CD4-positive, alpha-beta T cell treated with Interleukin-21 for 1 hour (primary cell): ENCODE data around the gene NMT1.
A peak's percentile ranks its signal among the peaks of the same experiment; 100 is the strongest.
"Not testable (repeated sequence)": the region's sequence is repeated elsewhere in the genome, so short reads cannot be mapped to it uniquely, and the experiment has no call there.

Source experiments
- DNase-seq: peaks from one replicate; pipeline ENCODE4 v3.0.0-alpha.2; 2020

NMT1 gene

DNA sequence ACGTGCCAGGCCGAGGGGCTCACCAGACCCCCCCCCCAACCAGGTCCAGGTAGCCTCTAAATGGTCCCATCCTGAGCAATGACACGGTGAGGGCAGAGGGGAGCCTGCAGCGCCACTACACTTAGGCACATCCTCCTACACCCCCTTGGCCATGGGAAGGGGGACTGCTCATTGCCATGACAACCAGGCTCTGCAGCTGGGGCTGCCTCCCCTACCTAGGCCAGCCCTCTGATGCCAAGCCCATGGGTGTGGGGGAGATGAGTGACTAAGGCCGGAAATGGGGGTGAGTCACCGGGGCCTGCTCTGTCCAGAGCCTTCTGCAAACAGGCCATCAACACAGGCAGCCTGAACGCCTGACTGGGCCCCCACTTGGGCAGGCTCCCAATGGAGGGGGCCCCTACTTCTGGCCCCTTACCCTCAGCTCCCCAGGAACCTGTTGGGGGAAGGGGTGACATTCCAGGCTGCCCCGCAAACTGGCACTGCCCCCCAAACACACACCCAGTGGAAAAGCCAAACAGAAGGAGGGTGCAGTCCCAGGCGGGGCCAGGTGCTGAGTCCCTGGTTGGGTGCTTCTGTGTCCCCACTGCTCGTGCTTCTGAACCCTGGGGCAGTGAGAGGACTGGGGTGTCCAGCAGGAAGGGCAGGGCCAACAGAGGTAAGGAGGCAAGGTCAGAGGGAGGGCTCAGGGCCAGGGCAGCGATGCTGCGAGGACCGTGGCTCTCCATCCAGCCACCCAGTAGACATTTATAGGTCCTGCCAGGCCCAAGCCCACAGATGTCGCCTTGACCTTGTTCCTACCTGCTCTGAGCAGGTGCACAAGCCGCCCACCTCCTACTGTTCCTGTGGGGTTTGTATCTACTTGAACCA, 63.0 kb downstream of the NMT1 start:
- no peak for DNase-seq

GRCh38 chr17:45124797-45125122, 63.6 kb downstream of the NMT1 start:
- DNase-seq, result not testable (repeated sequence)

DNA sequence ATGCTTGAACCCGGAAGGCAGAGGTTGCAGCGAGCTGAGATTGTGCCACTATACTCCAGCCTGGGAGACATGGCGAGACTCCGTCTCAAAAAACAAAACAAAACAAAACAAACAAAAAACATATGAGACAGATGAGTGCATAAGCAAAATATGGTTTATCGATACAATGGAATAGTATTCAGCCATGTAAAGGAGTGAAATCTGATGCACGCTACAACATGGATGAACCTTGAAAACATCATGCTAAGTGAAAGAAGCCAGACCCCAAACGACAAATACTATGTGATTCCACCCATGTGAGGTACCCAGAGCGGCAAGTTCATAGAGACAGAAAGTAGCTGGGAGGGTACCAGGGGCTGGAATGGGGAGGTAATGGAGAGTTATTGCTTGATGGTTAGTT, 64.4 kb downstream of the NMT1 start:
- DNase-seq, result no peak

- DNase-seq, result no peak
Measured at GRCh38 chr17:45127207-45127547, 66.1 kb downstream of the NMT1 start.

DNA sequence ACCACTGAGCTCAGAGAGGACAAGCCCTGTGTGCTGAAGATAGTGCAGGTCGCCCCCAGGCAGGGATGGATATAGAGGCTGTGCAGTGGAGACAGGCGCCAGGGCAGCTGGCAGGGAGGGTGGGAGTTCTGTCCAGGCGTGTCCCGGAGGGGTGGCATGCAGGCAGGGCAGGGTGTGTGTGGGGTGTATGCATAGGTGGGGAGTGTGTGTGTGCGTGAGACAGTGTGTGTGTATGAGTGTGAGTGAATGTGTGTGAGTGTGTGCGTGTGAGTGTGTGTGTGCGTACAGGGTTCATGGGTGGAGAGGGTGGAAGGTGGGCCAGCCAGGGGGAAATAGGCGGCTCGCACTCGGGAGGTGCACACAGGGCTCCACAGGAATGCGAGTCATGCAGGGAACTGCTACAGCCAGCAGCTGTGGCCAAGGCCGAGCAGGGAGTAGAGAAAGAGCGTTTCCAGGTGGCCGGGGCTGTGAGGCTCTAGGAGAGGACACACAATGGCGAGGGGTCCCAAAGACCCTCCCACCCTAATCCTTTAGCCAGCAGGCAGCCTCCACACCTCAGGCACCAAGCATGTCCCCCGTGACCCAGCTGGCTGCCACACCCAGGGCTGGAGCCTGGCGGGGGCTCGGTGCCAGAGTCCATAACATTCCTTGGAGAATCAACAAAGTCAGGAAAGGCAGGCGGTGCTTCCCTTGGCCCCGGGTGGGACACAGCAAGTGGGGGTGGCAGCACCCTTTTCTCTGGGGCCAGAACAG, 66.6 kb downstream of the NMT1 start:
- no peak for DNase-seq

DNA sequence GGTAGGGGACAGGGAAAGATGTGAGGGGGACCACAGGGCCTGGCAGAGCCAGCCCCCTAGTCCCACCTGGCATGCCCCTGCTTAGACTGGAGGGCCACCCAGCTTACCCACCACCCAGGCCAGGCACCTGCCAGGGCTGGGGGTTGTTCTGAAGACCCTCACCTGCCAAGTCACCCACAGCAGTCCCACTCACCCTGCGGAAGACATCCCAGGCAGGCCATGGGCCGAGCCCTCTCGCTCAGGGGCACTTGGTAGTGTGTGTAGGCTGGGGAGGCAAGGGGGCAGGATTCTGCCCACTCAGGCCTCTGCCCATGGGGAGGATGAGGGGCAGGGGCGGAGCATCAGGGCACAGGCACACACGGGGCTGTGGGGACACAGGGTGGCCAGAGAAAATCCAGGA, 67.2 kb downstream of the NMT1 start:
- no peak for DNase-seq

DNA sequence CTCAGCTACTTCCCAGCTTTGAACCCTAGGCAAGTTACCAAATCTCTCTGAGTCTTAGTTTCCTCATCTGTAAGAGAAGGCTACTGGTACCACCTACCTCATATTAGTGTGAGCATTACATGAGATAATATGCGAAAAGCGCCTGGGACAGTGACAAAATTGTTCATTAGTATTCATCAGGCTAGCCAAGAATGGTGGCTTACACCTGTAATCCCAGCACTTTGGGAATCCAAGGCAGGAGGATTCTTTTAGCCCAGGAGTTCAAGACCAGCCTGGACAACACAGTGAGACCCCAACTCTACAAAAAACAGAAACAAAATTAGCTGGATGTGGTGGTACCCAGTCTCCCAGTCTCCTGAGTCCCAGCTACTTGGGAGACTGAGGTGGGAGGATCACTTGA, 67.9 kb downstream of the NMT1 start:
- DNase-seq, result no peak

- DNase-seq, result no peak
Measured at GRCh38 chr17:45129426-45129939, 68.4 kb downstream of the NMT1 start.

- no peak for DNase-seq
Measured at GRCh38 chr17:45129940-45130680, 69.0 kb downstream of the NMT1 start.

DNA sequence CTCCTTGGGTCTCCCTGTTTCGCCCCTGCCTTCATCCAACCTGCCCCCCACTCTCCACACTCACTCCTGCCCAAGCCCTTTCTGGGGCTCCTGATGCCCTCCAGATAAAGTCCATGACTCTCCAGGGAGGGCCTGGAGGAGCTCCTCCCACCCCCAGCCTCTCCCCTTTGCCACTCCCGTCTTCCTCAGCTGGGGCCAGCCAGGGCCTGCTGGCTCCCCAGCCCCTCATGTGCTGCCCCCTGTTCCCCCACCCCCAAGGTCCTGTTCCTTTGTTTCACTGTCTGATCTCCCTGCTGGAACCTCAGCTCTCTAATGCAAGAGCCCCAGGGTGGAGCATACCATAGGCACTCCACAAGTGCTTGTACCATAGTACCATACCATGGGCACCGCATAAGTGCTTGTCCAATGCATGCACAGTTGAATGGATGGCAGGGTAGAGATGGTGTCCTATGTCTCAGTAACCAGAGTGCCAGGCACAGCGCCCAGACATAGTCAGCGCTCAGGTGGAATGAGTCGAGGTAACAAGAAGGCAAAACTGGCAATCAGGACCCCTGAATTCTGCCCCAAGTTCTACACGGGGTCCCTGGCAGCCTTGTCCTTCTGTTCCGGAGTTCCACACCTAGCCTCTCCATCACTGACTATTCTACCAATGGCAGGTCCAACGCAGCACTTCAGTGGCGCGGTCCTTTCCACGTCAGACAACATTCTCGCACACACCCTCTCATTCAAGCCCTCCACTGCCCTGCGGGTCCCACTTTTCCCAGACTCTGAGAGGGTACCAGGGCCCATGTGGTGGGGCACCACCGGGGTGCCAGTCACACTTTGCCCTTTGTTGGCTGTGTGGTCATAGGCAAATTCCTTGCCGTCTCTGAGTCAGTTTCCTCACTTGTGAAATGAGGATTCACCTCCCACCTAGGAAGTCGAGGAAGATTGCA, 69.8 kb downstream of the NMT1 start:
- no peak for DNase-seq

- peak; percentile 40 for DNase-seq
Measured at GRCh38 chr17:45131616-45132319, 70.7 kb downstream of the NMT1 start.

DNA sequence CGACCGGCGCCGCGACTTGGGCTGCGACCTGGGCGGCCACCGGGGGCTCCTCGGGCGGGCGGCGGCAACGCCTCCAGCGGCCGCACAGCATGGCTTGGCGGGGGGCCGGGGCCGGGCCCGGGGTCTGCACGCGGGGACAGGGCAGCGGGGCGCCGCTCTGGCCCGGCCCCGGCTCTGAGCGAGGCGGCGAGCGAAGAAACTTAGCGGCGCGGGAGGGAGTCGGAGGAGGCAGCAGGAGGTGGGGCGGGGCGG, 71.1 kb downstream of the NMT1 start, which contains the start of gene PLCD3:
Gene PLCD3 (minus strand): TSS at position 196 of the 252 bp plus-strand sequence. CDS start 105 bp downstream, at position 91.
- DNase-seq, result no peak

GRCh38 chr17:45132572-45133463, 71.7 kb downstream of the NMT1 start:
- DNase-seq, result peak; percentile 74

- DNase-seq, result peak; percentile 98
Measured at GRCh38 chr17:45135192-45135977, 74.3 kb downstream of the NMT1 start, which contains the start of gene ACBD4. Gene ACBD4 (plus strand): TSS chr17:45135687. CDS start chr17:45136145, 458 bp downstream.

DNA sequence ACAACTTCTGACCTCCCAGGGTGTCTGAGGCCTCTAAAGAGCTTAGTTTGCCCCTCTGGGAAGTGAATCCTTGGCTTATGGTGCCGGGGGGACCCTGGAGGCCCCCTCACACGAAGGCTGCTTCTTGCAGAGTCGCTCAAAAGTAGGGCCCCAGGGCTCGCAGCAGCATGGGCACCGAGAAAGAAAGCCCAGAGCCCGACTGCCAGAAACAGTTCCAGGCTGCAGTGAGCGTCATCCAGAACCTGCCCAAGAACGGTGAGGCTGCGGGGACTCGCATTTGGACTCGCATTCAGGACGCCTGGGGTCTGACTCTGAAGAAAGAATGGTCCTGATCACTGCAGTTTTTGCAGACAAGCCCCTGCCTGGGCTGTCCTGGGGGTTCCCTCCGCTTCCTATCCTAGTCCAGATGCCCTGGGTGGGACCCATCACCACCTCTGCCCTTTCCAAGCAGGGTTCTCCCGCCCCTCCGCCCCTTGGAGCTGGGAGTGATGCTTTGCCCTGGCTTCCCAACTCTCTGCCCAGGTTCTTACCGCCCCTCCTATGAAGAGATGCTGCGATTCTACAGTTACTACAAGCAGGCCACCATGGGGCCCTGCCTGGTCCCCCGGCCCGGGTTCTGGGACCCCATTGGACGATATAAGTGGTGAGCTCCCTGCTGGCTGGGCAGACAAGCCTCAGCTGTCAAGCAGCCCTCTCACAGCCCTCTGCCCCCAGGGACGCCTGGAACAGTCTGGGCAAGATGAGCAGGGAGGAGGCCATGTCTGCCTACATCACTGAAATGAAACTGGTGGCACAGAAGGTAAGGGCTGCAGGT, 75.1 kb downstream of the NMT1 start:
- no peak for DNase-seq

- DNase-seq, result no peak
Measured at GRCh38 chr17:45136846-45137560, 75.9 kb downstream of the NMT1 start.

DNA sequence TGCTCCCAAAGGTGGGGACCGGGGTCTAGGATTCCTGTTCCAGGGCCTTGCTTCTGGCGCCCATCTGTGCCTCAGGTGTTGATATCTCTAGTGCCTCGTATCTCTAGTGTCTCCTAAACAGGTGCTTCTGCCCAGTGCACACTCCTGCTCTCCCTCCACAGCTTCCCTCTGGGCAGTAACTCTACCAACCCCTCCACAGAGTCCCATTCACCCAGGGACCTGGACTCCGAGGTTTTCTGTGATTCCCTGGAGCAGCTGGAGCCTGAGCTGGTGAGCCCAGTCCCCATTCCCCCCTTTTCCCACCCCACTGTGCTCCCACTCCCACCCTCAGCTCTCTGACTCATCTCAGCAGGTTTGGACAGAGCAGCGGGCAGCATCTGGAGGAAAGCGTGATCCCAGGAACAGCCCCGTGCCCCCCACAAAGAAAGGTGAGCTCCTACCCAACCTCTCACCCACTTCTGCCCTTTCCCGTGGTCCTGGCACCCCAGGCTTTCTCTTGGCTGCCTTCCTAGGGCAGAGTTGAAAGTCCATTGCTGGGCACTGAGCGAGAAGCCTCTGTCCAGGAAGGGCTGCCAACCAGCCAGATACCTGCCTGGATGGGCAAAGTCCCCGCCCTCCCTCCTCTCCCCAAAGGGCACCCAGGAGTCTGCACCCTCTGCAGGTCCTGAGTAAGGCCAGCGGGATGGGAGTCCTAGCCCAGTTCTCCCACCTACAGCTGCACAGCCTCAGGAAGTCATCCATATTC, 76.6 kb downstream of the NMT1 start:
- DNase-seq, result no peak
